GM18858 (cell line): ENCODE data around the gene FOXP4.

Experiments
- ATAC-seq: cut with Tn5 transposase; IDR thresholded peaks from one replicate; pipeline ENCODE4 v1.9.1; 2021; ENCODE audit not compliant: unreplicated experiment

Gene FOXP4

GRCh38 chr6:41622206-41622988 is 76.2 kb downstream of the FOXP4 start:
- ATAC-seq: no peak

GRCh38 chr6:41623330-41623729 is 77.1 kb downstream of the FOXP4 start:
- no peak for ATAC-seq

DNA sequence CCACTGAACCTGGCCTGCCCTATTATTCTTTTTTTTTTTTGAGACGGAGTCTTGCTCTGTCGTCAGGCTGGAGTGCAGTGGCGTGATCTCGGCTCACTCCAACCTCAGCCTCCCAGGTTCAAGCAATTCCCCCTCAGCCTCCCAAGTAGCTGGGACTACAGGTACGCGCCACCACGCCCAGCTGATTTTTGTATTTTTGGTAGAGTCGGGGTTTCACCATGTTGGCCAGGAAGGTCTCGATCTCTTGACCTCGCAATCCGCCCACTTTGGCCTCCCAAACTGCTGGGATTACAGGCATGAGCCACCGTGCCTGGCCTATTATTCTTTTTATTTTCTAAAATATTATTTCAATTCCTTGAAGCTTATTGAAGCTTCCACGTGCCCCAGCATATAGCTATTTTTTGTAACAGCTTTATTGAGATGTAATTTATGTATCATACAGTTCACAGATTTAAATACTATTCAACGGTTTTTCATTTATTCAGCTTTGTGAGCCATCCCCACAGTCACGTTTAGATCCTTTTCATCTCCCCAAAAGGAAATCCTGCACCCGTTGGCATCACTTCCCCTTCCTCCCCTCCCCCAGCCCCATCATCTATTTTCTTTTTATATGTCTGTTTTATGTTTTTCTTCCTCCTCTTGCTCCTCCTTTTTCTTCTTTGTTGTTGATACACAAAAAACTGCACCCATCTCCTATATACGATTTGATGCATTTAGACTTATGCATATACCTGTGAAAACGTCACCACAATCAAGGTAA is 78.6 kb downstream of the FOXP4 start:
- ATAC-seq: no peak

DNA sequence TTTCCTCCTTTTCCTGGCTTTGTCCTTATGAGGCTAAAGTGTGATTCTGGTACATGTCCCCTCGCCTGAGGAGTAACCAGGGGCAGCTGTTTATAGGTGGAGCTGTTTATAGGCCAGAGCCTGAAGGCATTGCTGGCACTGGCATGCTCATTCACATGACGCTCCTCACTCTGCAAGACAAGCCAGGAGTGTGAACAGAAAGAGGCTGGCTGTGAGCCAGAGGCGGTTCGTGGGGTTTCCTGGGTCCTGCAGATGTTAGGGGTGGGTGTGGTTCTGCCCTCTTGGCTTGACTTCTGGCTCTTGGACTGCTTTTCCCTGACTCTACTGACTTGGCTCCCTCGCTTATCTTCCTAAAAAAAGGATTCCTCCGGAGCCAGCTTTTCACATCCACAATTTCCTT is 79.3 kb downstream of the FOXP4 start:
- ATAC-seq: no peak

DNA sequence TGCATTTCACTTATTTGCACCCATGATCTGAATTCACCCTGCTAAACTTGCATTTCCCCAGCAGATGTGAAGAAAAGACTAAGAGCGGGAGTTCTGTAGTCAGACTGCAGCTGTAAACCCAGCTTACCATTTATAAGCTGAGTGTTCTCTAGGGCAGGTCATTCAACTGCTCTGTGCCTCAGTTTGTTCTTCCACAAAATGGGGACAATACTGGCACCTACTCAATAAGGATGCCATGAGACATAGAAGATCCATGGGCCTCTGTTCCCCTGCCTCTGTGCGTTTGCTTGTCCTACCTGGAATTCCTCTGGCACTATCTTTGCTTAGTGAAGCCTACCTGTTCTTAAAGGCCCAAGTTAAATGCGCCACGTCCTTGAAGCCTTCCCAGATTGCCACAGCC is 79.8 kb downstream of the FOXP4 start:
- ATAC-seq: no peak

DNA sequence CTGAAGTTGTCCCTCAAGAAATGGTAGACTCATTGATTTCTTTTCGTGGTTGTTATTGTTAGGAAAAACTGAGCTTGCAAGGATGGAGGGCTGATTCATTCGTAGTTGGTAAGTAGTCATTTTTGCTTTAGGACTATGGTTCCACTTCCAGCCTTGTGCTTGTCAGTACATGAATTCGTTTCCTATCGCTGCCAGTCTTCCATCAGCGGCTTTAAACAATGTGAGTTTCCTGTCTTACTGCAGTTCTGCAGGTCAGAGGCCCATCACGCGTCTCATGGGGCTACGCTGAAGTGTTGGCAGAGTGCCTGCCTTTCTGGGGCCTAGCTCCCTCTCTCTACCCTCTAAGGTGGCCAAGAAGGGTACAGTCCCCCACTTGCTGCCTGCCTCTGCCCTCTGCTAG is 80.7 kb downstream of the FOXP4 start:
- ATAC-seq: no peak

DNA sequence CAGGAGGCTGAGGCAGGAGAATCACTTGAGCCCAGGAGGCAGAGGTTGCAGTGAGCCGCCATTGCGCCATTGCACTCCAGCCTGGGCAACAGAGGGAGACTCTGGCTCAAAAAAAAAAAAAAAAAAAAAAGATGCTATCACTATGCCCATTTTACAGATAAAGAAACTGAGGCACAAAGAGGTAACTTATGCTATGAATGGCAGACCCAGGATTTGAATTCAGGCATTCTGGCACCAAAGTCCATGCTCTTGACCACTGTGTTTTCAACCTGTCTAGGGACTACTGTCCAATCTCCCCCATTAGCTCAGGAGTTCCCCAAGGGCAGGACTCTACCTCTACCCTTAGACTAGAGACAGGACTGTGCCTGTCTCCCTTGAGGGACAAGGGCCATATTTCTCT is 82.9 kb downstream of the FOXP4 start:
- no peak for ATAC-seq

GRCh38 chr6:41630069-41630468 is 83.9 kb downstream of the FOXP4 start:
- no peak for ATAC-seq

DNA sequence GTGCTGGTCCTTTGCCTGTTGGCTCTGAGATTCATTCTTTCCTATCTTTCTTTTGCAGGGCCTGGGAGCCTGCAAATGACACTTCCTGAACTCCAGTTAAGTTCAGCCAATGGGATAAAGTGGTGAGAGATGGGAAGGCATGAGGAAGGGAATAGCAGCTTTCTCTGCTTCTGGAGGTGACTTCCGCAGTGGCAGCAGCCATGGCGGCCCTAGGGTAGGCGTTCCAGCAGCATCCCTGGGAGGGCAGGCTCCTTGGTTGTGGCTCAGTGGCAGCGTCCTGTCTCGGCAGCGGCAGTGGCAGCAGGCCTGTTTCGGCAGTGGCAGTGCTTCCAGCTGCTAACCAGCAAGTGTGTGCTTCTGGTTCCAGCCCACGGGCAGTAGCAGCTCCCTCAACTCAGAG is 84.8 kb downstream of the FOXP4 start:
- ATAC-seq: no peak

DNA sequence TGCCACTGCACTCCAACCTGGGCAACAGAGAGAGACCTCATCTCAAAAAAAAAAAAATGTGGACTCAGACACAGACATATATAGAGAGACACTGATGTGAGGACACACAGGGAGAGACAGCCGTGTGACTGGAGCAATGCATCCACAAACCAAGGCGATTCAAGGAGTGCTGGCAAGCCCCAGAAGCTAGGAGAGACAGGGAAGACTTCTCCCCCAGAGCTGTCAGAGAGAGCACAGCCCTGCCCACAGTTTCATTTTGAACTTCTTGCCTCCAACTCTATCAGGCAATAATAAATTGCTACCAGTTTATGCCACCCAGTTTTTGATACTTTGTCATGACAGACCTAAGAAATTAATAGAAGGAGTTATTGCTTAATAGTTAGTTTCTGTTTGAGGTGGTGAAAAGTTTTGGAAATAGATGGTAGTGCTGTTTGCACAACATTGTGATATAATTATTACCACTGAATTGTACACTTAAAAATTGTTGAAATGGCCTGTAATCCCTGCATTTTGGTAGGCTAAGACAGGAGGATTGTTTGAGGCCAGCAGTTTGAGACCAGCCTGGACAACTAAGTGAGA is 87.0 kb downstream of the FOXP4 start:
- no peak for ATAC-seq

- no peak for ATAC-seq
These were observed 88.5 kb downstream of the FOXP4 start for GRCh38 chr6:41634657-41635056.

DNA sequence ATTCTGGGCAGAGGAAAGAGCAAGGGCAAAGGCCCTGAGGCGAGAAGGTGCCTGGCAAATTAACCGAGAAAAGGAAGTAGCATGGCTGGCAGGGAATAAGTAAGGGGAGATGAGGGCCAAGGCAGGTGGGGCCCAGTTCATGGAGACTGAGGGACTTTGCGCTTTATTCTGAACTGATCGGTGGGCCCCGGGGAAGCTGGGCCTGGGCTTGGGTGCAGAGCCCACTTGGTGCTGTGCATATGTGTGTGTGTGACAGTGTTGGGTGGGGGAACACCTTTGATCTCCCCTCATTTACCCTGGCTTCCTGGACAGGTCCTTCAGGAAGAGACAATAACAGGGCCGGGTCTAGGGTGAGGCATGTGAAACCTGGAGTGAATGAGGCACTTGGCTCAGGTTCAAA is 89.2 kb downstream of the FOXP4 start:
- ATAC-seq: no peak

GRCh38 chr6:41636833-41637193 is 90.6 kb downstream of the FOXP4 start:
- no peak for ATAC-seq

- ATAC-seq: no peak
These were observed 91.2 kb downstream of the FOXP4 start for GRCh38 chr6:41637194-41638001.

- no peak for ATAC-seq
These were observed 92.1 kb downstream of the FOXP4 start, which contains the start of gene MDFI for GRCh38 chr6:41638002-41638934. Gene MDFI (plus strand): TSS chr6:41638468. CDS start chr6:41638750, 282 bp downstream.

- no peak for ATAC-seq
These were observed 93.0 kb downstream of the FOXP4 start for GRCh38 chr6:41638935-41639808.

DNA sequence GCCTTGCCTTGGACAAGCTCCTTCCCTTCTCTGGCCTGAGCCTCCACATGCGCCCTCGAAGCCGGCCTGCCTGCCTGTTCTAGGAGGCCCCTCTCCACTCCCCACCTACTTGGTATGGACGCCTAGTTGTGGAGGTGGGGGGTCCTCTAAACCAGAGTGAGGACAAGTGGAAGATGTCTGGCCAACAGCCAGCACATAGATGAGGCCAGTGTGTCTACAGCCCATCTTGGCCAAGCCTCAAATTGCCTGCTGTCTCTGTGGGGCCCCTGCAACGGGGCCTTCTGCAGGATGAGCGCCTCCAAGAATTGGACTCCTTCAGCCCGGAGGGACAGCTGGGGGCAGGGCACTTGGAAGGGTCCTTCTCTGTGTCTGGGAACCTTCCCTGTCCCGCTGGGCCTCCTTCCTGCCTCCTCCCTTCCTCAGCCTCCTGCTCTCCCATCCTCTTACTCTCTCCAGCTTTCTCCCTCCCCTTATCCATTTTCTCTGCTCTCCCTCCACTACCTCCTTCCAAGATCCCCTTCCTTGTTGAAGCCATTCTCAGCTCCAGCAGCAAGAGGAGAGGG is 93.7 kb downstream of the FOXP4 start:
- no peak for ATAC-seq

GRCh38 chr6:41640426-41640825 is 94.2 kb downstream of the FOXP4 start:
- ATAC-seq: no peak

DNA sequence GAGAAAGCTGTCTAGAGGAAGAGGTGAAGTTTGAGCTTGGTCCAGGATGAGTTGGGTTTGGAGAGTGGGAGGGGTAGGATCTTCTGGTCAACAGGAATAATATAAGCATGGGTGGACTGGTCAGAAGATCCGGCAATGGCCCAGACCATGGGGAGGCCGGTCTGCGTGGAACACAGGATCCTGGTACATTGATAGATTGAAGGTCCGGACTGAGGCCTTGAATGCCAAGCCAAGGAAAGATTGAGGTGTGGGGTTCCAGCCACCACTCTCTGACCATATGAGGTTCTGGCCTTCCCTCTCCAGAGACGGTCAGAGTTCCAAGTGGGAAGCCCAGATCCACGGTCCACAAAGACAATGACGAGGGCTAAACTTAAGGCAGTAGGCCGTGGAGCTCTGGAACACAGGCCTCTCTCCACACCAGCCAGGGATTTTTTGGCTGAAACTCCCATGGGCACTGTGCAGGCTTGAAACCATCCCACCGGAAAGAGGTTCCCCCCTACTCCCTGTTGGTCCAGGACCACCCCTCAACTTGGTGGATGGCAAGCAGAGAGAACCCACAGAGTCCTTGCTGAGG is 95.3 kb downstream of the FOXP4 start:
- ATAC-seq: no peak
